GM10847 (cell line): ENCODE data around the gene ACTL7A.

Experiments used
- POLR2A ChIP-seq: IDR thresholded peaks from 2 replicates; pipeline ENCODE4 v1.6.1; 2011; ENCODE audit not compliant: insufficient read length; ENCODE audit errors: extremely low read depth

ACTL7A gene, protein sequence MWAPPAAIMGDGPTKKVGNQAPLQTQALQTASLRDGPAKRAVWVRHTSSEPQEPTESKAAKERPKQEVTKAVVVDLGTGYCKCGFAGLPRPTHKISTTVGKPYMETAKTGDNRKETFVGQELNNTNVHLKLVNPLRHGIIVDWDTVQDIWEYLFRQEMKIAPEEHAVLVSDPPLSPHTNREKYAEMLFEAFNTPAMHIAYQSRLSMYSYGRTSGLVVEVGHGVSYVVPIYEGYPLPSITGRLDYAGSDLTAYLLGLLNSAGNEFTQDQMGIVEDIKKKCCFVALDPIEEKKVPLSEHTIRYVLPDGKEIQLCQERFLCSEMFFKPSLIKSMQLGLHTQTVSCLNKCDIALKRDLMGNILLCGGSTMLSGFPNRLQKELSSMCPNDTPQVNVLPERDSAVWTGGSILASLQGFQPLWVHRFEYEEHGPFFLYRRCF

GRCh38 chr9:108861997-108862396, at the start of gene ACTL7A:
Gene ACTL7A, plus strand, starts transcription at chr9:108862266. Its CDS starts 57 bp downstream, at chr9:108862323.
- no peak for TF ChIP-seq POLR2A

DNA sequence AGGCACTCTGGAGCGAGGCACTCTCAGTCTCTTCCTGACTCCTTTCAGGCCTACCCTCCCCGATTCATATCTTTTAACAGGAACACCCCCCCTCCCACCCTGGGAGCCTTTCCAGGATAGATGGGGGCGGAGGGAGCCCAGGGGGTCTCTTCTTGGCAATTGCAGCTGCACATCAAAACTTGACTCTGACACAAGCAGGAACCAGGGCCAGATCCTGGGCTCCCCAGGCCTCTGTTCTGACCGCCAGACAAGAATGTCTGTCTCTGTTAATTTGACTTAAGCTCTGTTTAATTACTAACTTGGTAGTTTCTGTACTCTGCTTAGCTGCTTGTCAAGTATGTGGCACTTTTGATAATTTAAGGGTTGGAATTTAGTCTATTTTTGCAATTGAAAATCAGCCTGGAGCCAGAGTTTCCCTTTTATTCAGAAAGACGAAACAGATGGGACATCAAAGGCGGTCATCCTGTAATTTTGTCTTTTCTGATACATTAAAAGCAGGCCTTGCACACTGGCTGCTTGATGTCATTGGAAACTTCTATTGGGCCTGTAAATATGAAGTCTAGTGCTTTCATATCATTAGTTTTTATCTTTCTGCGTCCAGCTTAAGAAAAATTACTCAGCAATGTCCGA, 49.6 kb upstream of the ACTL7A start:
- no peak for TF ChIP-seq POLR2A

DNA sequence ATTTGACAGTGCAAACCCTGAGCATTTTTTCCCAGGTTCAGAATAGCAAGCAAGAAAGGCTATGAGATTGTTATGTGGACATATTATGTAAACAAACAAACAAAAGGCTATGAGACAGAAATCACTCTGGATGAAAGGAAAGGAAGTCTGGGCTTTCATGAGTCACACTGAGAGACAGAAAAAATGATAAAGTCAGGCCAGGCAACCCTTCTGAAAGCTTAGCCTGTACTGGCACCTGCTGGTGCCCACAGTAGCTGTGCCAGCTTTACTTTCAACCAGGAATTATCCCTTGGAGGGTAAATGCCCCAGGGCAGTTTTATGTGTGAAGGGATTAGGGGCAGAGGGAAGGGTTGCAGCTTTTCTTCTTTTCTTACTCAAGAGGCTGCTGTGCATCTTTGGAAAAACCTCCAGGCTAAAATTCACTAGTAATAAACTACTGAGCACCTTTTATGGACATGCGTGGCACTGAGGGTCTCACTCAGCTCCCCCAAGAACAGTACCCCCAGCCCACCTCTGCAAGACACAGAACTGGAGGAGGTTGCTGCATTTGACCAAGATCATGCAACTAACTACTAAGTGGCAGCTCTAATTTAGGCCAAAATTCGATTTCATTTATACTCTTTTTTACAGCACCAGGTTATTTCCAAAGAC, 48.0 kb upstream of the ACTL7A start:
- no peak for TF ChIP-seq POLR2A

- TF ChIP-seq POLR2A = no peak
Observed at GRCh38 chr9:108815156-108815555, 46.9 kb upstream of the ACTL7A start.

DNA sequence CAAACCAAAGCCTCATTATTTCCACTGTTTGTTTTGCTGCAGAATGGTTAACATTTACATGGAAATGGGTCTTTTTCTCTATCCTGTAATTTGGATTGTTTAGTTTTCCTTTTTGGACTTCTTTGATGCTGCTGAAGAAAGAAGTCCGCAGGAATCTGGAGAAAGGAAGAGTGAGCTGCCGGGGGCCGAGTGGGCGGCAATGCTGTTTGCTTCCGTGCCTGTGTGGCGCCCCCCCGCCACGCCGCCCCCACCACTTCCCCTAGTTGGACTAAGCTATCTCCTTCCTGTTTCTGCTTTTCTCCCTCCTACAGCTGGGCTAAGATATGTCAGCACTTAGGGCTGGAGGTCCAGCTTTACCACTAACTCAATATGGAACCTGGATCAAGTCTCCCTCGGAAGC, 46.0 kb upstream of the ACTL7A start:
- no peak for TF ChIP-seq POLR2A

DNA sequence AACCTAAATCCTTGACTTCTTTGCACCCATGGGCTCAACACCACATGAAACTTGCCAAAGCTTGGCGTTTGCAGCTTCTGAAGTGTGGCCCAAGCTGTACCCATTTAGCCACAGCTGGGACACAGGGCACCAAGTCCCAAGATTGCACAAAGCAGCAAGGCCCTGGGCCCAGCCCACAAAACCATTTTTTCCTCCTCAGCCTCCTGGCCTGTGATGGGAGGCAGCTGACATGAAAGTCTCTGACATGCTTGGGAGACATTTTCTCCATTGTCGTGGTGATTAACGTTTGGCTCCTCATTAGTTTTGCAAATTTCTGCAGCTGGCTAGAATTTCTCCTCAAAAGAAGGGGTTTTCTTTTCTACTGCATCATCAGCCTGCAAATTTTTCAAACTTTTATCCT, 38.2 kb upstream of the ACTL7A start:
- no peak for TF ChIP-seq POLR2A

- no peak for TF ChIP-seq POLR2A
Observed at GRCh38 chr9:108830272-108830671, 31.8 kb upstream of the ACTL7A start.

DNA sequence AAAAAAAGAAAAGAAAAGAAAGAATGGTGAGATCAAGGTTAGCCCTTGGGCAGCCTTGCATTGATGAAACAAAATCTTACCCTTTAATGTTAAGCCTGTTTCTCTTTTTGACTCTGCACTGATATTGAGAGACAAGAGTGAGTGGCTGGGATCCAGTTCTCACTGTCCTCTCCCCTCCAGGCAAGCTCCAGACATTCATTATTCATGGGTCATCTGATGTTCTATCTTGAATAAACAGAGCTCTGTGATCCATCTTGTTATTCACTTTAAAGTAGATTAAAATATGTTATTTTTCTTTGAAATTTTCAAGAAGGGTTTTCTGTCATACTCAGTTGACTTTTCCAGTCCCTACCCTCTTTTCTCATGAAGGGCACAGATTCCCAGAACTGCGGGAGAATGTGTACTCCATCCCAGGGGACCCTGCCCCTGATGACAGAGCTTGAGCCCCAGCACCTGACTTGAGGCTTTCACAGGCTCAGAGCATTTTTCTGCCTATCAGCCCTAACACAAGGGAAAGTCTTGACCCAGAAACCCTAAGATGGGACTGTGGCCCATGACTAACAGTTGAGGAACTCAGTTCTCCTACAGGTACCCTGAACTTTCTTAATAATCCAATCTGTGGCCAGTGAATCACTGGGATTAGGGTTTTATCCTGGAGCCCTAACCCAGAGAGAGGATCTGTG, 30.4 kb upstream of the ACTL7A start:
- TF ChIP-seq POLR2A = no peak

DNA sequence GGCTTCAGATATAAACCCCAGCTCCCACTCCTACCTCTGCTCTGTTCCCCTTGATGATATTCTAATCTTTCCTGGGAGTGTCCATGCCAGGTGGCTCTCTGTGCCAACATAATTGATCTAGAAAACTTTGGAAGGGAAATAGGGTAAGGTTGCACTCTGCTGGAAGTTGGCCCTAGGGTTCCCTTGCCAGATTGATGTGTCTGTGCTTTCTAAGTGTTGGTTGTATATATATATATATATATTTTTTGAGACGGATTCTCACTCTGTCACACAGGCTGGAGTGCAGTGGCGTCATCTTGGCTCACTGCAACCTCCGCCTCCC, 29.9 kb upstream of the ACTL7A start:
- no peak for TF ChIP-seq POLR2A

- TF ChIP-seq POLR2A = no peak
Observed at GRCh38 chr9:108834959-108835665, 27.0 kb upstream of the ACTL7A start.

- no peak for TF ChIP-seq POLR2A
Observed at GRCh38 chr9:108835831-108836230, 26.2 kb upstream of the ACTL7A start.

DNA sequence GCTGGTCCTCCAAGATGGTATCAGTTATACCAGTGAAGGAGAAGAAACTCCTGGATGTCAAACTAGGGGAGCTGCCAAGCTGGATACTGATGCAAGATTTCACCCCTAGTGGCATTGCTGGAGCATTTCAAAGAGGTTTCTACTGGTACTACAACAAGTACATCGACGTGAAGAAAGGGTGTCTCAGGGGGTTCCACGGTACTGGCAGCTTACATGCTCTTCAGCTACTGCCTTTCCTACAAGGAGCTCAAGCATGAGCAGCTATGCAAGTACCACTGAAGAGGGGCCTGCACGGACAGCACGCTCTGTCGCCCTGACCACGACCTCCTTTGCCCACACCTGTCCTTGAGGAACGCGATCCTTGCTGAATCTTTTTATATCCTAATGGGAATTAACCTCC, 25.7 kb upstream of the ACTL7A start:
- no peak for TF ChIP-seq POLR2A

DNA sequence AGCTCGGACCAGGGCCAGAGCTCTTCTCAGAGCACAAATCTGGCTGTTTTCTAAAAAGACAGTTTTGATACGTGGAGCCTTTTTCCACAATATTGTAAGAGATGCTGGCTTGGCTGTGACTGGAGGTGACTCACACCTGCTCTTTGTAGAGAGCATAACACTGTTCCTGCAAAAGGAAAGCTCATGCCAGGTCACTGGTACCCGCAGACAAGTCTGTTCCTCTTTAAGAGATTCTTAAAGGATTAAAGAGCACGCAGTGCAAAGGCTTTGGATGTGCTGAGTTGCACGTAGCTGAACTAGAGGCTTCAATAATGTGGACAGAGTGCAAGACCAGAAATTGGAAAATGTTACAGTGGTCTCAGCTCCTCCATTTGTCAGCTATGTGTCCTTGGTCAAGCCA, 25.3 kb upstream of the ACTL7A start:
- no peak for TF ChIP-seq POLR2A

GRCh38 chr9:108837530-108837929, 24.5 kb upstream of the ACTL7A start:
- no peak for TF ChIP-seq POLR2A

- no peak for TF ChIP-seq POLR2A
Observed at GRCh38 chr9:108838017-108838416, 24.0 kb upstream of the ACTL7A start.
